ENCODE results near the gene GIMAP1. TPM values are rescaled to one million over a fixed set of nuclear protein-coding genes. Genes with fewer than 3 reads are reported as not detected.

Gene GIMAP1
- polyA plus RNA-seq, 1 of the 3 experiments (the other 2 are of a cell fraction): not detected

GRCh38 chr7:150728011-150728410 is 11.6 kb downstream of the GIMAP1 start:
- ChIA-PET POLR2A (no interaction called here), CTCF (no interaction called here)
- Histone ChIP-seq H3K9me2 (no peaks in the 10 kb centered on the region), H3K36me3 (replicated peaks in 1 of 2; ENCODE audit: control insufficient read depth in 1 of 2, insufficient read depth in 2 of 2, low read length in 1 of 2) (no peaks in the 10 kb centered on the region), H3K4me1 (ENCODE audit: control insufficient read depth in 1 of 2, insufficient read depth in 2 of 2, low read depth in 1 of 2, low read length in 1 of 2) (no peaks in the 10 kb centered on the region), H2AFZ (ENCODE audit: low read depth) (no peak overlapping the region), H3K27ac (ENCODE audit: low read depth in 2 of 2, low read length in 1 of 2) (no peak overlapping the region), H3K9me3 (no peaks in the 10 kb centered on the region; the same call in 1 of the 2 replicates), H3K27me3 (ENCODE audit: insufficient read depth) (no peaks in the 10 kb centered on the region; the same call in 1 of the 2 replicates), H3K79me2 (ENCODE audit: insufficient read depth) (no peaks in the 10 kb centered on the region), H3K4me2 (no peak overlapping the region), H3K9ac (no peak overlapping the region), H3F3A (replicated peaks; ENCODE audit: insufficient read depth) (no peaks in the 10 kb centered on the region), H3K4me3 (ENCODE audit: low read depth in 2 of 2, low read length in 1 of 2) (no peak overlapping the region), H4K20me1 (ENCODE audit: insufficient read depth) (no peaks in the 10 kb centered on the region)
- no peak for TF ChIP-seq REST (IDR thresholded peaks at IDR 0.05; ENCODE audit: low read depth, low read length)
- no peak for TF ChIP-seq GABPA (IDR thresholded peaks at IDR 0.05; ENCODE audit: low read depth)
- no peak for TF ChIP-seq MXI1 (IDR thresholded peaks at IDR 0.05; ENCODE audit: low read depth, low read length)
- TF ChIP-seq, protein P1, sequence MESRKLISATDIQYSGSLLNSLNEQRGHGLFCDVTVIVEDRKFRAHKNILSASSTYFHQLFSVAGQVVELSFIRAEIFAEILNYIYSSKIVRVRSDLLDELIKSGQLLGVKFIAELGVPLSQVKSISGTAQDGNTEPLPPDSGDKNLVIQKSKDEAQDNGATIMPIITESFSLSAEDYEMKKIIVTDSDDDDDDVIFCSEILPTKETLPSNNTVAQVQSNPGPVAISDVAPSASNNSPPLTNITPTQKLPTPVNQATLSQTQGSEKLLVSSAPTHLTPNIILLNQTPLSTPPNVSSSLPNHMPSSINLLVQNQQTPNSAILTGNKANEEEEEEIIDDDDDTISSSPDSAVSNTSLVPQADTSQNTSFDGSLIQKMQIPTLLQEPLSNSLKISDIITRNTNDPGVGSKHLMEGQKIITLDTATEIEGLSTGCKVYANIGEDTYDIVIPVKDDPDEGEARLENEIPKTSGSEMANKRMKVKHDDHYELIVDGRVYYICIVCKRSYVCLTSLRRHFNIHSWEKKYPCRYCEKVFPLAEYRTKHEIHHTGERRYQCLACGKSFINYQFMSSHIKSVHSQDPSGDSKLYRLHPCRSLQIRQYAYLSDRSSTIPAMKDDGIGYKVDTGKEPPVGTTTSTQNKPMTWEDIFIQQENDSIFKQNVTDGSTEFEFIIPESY (IDR thresholded peaks at IDR 0.05; ENCODE audit: borderline replicate concordance, low read depth): no peak
- TF ChIP-seq TAF1 (IDR thresholded peaks at IDR 0.05; ENCODE audit: borderline replicate concordance, low read depth, low read length): no peak
- DNase-seq: no peak

GRCh38 chr7:150728609-150729008 is 12.2 kb downstream of the GIMAP1 start:
- H3K9ac ChIP-seq: no peak overlapping the region
- H3K27ac ChIP-seq (ENCODE audit: low read depth in 2 of 2, low read length in 1 of 2): no peak overlapping the region
- H4K20me1 ChIP-seq (ENCODE audit: insufficient read depth): no peaks in the 10 kb centered on the region
- POLR2A ChIA-PET: no interaction called here
- H3K9me3 ChIP-seq: no peaks in the 10 kb centered on the region; the same call in 1 of the 2 replicates
- CTCF ChIA-PET: no interaction called here
- no peak for TF ChIP-seq MEF2A (IDR thresholded peaks at IDR 0.05; ENCODE audit: borderline replicate concordance, low read depth)
- no peak for TF ChIP-seq TCF12 (IDR thresholded peaks at IDR 0.05)
- TF ChIP-seq, protein P2, sequence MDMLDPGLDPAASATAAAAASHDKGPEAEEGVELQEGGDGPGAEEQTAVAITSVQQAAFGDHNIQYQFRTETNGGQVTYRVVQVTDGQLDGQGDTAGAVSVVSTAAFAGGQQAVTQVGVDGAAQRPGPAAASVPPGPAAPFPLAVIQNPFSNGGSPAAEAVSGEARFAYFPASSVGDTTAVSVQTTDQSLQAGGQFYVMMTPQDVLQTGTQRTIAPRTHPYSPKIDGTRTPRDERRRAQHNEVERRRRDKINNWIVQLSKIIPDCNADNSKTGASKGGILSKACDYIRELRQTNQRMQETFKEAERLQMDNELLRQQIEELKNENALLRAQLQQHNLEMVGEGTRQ (IDR thresholded peaks at IDR 0.05; ENCODE audit: borderline replicate concordance, low read depth, low read length): no peak
- no peak for TF ChIP-seq RFX5 (IDR thresholded peaks at IDR 0.05; ENCODE audit: low read length)
- no peak for TF ChIP-seq GATA2 (CRISPR knock-in tag; IDR thresholded peaks at IDR 0.05)
- no peak for TF ChIP-seq RXRA (IDR thresholded peaks at IDR 0.05; ENCODE audit: borderline replicate concordance, low read depth)
- no peak for TF ChIP-seq EZH2phosphoT487 (IDR thresholded peaks at IDR 0.05; ENCODE audit: borderline replicate concordance, low read depth)
- TF ChIP-seq CHD2 (IDR thresholded peaks at IDR 0.05; ENCODE audit: low read length, partially characterized antibody): no peak
- TF ChIP-seq, protein P1 (IDR thresholded peaks at IDR 0.05; ENCODE audit: borderline replicate concordance, low read depth): no peak
- no peak for TF ChIP-seq GABPA (IDR thresholded peaks at IDR 0.05; ENCODE audit: low read depth)
- no peak for TF ChIP-seq YY1 (IDR thresholded peaks at IDR 0.05; ENCODE audit: low read depth)
- TF ChIP-seq EP300 (IDR thresholded peaks at IDR 0.05; ENCODE audit: borderline replicate concordance in 1 of 2, low read depth in 1 of 2, low read length in 1 of 2): no peak
- TF ChIP-seq, protein P3, sequence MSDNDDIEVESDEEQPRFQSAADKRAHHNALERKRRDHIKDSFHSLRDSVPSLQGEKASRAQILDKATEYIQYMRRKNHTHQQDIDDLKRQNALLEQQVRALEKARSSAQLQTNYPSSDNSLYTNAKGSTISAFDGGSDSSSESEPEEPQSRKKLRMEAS (IDR thresholded peaks at IDR 0.05; ENCODE audit: low read depth): no peak
- no peak for TF ChIP-seq PBX3 (IDR thresholded peaks at IDR 0.05)
- TF ChIP-seq TAF1 (IDR thresholded peaks at IDR 0.05; ENCODE audit: borderline replicate concordance, low read depth, low read length): no peak
- H3K27me3 ChIP-seq (ENCODE audit: insufficient read depth): no peaks in the 10 kb centered on the region; the same call in 1 of the 2 replicates
- no peaks in the 10 kb centered on the region for H3K36me3 ChIP-seq (replicated peaks in 1 of 2; ENCODE audit: control insufficient read depth in 1 of 2, insufficient read depth in 2 of 2, low read length in 1 of 2)
- H3K4me2 ChIP-seq: no peak overlapping the region
- no peaks in the 10 kb centered on the region for H3K9me2 ChIP-seq
- H3K4me1 ChIP-seq (ENCODE audit: control insufficient read depth in 1 of 2, insufficient read depth in 2 of 2, low read depth in 1 of 2, low read length in 1 of 2): no peaks in the 10 kb centered on the region
- DNase-seq: no peak
- no peaks in the 10 kb centered on the region for H3K79me2 ChIP-seq (ENCODE audit: insufficient read depth)
- no peak overlapping the region for H2AFZ ChIP-seq (ENCODE audit: low read depth)
- H3K4me3 ChIP-seq (ENCODE audit: low read depth in 2 of 2, low read length in 1 of 2): no peak overlapping the region
- H3F3A ChIP-seq (replicated peaks; ENCODE audit: insufficient read depth): no peaks in the 10 kb centered on the region

Data from SK-N-SH (cell line).